Hematopoietic multipotent progenitor cell treated with erythropoietin and hydrocortisone succinate and interleukin-3 and kit ligand, for 8 days (in vitro differentiated cells): ENCODE results near the gene PURA.

Source experiments
- DNase-seq: peaks from one replicate; pipeline ENCODE4 v3.0.0-alpha.2; 2015

PURA gene

DNA sequence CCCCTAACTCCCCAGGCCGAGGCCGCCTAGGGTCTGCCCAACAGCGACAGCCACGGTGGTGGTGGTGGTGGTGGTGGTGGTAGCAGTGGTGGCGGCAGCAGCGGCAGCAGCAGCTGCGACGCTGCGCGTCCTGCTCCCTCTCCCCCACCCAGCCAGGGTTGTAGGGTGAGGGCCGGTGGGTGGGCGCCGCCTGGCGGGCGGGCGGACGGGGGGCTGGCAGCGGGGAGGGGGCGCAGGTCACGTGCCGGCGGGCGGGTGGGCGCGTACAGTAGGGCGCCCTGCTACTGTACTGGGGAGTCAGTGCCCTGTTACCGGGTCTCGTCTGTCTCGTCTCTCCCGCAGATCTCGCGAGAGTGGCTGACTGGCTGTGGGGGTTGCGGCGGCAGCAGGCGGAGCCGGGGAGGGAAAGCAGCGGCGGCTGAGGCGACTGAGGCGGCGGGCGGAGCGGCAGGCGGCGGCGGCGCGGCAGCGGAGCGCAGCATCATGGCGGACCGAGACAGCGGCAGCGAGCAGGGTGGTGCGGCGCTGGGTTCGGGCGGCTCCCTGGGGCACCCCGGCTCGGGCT lies at the start of gene PURA:
Gene PURA, plus strand, starts transcription at position 411 of the 565 bp plus-strand sequence. Its CDS starts 73 bp downstream, at position 484.
- peak; percentile 94 for DNase-seq

DNA sequence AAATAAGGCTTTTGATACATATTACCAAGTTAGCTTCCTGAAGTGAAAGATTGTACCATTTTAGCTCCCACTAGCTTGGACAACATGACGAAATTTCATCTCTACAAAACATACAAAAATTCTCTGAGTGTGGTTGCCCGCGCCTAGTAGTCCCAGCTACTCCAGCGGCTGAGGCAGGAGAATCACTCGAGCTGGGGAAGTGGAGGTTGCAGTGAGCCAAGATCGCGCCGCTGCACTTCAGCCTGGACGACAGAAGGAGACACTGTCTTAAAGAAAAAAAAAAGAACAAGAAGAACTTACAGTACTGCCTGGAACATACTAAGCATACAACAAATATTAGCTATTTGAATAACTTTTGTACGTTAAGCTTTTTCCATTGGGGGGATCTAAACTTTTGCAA lies 41.1 kb upstream of the PURA start:
- DNase-seq: no peak

- DNase-seq: peak; percentile 25
Observed at GRCh38 chr5:140073296-140073695, 40.6 kb upstream of the PURA start.

GRCh38 chr5:140075371-140075770 lies 38.5 kb upstream of the PURA start:
- no peak for DNase-seq

DNA sequence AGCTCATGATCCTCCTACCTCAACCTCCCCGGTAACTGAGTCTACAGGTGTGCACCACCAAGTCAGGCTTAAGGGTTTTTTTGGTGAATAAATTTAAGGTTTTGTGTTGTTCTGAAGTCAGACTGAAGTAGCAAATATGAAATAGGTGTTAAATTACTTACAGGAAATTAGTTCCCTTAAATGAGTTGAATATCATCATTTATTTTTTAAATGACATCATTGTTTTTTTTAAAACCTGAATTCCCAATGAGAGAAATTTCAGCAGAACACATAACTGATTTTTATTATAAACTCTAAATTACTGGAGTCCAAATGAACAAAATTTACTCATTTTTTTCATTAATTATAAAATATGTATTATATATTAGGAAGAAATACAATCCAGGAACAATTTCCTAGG lies 37.8 kb upstream of the PURA start:
- DNase-seq: no peak

DNA sequence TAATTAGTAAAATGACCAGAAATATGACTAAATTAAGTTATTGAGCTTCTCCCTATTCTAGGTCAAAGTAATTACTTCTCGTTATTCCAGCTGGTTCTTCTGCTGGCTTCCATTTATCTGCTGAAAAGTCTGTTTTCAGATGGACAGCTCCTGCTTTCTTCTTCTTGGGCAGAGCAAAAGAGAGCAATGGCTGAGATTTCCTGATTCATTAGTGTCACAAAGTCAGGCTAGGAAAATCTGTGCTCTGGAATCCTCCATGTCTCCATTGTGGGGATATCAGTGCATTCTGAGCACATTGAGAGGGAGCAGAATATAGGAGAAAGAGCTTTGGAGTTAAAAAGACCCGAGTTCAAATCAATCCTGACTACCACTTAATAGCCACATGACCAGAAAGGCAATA lies 37.1 kb upstream of the PURA start:
- DNase-seq: no peak

- no peak for DNase-seq
Observed at GRCh38 chr5:140083120-140083519, 30.8 kb upstream of the PURA start.

GRCh38 chr5:140083650-140084049 lies 30.3 kb upstream of the PURA start:
- DNase-seq: no peak

- DNase-seq: no peak
Observed at GRCh38 chr5:140084541-140084940, 29.4 kb upstream of the PURA start.

- no peak for DNase-seq
Observed at GRCh38 chr5:140090251-140090650, 23.7 kb upstream of the PURA start.

DNA sequence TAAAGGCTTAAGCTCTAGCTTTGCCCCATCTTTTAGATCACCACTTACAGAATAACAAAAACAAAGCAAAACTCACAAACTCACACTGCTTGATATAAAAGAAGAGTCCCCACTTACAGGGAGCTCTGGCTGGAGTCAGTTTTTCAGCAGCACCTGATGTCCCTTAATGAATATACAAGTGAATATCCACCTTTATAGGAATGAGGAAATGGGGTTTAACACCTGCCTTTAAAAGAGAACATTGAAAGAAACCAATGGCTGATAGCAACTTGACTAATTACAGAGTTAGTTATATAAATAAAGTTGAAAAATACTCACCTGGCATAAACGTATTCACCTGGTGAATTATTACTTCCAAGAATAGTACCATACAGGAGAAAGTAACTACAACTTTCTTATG lies 20.7 kb upstream of the PURA start:
- DNase-seq: no peak

DNA sequence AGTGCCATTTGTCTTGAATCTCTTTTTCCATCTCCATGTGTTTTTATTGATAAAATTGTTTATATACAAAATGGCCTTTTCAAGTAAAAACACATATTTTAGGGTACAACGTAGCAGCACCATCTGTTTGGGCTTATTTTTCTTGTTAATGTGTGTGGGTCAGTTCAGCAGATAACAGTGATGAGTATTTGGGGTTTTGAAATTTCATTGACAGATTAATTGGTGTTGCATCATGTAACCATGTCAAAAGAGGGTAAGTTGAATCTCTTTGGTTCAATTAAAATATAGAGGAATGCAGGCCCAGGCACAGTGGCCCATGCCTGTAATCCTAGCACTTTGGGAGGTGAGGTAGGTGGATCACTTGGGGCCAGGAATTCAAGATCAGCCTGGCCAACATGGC lies 20.0 kb upstream of the PURA start:
- no peak for DNase-seq

DNA sequence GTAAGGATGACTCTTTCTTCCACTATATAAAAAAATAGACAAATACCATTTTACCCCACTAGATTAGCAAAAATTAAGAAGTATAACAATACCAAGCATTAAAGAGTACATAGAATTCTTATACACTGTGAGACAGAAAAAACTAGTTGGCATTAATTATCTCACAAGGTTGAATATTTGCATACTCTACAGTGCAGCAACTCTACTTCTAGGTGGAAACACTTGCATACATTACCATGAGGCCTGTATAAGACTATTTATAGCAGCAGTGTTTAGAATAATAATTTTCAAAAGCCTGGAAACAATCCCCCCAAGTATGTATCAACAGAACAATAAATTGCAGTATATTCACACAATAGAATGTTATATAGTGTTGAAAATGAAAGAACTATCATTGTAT lies 19.0 kb upstream of the PURA start:
- no peak for DNase-seq

GRCh38 chr5:140101179-140101578 lies 12.7 kb upstream of the PURA start:
- DNase-seq: no peak

DNA sequence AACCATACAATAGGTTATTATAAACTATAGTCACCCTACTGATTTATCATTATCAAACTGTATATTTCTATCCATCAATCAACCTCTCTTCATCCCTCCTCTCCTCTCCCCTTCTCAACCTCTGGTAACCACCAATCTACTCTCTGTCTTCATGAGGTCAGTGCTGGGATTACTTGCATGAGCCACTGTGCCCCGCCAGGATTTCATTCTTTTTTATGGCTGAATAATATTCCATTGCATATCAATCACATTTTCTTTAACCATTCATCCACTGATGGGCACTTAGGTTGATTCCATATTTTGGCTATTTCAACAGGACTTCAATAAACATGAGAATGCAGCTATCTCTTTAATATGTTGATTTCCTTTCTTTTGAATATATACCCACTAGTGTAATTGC lies 10.8 kb upstream of the PURA start:
- no peak for DNase-seq

DNA sequence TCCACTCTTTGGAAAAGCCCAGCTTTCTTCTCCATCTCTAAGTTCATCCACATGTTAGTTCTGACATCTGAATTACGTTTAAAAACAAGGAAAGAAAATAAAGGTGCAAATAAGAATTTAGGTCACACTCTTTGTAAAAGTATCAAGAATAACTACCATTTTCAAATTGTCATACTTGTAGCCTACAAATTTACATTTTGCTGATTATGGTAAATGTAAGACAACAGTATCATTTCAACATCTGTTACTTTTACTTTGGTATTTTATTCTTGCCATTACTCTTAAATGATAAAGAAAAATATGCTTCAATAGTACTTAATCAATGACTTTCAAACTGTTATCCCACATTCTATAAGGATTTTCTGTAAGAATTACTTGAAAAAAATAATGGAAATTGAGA lies 9.8 kb upstream of the PURA start:
- DNase-seq: no peak

DNA sequence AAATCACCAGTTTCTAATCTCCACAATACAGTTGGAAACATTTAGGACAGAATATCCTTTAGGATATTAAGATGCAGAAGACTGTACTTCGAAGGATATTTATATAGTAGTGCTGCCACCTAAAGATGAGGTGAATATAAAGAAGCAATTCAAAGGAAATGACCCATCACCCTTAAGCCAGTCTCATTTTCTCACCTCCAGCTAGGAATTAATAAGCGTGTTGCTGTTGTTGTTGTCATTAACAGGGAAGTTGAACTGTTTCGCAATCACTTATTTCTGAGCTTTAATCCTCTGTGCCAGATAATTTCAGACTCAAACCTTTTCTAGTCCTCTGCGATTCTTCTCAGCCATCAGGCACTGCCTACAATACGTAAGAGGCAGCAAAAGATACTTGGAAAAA lies 7.8 kb upstream of the PURA start:
- no peak for DNase-seq

- no peak for DNase-seq
Observed at GRCh38 chr5:140106805-140107311, 7.1 kb upstream of the PURA start.

- peak; percentile 89 for DNase-seq
Observed at GRCh38 chr5:140107312-140108092, 6.4 kb upstream of the PURA start.

DNA sequence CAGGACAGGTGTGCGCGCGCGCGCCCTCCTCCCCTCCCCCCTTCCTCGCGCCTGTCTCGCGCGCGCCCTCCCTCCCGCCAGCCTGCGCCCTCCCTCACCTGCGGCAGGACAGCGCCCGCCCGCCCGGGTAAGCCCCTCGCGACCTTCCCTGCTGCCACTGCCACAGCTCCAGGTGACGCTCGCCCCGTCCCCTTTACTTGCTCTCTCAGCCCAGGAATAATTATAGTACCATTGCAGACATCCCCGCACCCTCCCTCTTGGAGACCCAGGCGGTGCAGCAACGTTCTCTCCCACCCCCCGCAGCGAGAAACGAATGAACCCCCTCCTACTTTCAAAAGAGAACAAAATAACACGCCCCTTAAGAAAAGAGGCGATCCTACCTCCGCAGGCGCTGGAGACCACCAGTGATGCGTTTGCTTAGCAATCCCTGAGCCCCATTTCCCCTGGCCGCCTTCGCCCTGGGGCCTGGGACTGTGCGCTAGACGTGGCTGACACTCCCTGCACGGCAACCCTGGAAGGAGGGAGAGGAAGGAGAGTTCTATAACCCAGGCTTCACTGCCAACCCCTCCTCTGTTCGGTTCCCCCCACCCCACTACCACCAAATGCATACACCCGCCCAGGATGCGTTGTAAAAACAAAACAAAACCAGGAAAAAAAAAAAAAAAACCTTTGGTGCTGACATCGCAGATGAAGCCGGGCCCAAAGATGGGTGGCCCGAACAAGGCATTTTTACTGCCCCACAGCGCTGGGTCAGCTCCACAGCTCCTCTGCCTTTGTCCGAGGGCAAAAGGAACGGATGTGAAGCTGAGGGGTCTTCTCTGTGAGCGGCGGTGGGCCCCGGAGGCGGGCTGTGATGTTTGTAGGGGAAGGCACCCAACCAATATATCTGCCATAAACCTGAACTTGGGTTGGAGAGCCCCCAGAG lies 5.6 kb upstream of the PURA start:
- no peak for DNase-seq

DNA sequence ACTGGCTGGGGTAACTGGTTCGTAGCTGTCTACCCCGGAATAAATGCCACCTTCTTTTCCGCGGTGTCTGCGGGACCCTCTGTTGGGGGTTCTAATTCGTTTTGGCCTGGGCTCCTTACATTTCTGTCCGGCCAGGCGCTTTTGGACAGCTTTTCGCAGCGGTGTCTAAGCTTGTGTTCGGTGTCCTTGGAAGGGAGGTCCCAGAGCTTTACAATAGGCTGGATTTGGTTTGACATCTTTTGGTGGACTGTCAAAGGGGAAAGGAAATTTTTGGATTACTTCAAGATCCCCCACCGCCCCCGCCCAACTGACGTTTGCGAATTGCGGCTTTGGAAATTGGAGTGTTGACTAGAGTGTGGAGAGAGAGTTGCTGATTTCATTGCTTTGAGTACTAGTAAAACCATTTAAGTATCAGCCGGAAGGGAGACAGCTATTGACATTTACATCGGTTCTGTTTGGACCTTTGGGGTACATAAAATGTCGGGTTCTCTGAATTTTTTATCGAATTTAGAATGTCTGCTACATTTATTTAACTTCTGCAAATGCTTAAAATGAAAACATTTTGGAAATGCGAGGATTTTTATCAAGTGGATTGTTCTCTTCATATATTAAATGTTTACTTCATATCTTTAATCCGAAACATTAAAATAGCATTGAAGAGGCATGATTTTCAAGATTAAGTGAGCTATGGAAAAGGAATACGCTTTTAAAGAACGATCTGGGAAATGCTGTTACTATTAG lies 4.7 kb upstream of the PURA start:
- DNase-seq: peak; percentile 31

- DNase-seq: peak; percentile 35
Observed at GRCh38 chr5:140109759-140110645, 3.9 kb upstream of the PURA start.
